GM23338 (cell line): ENCODE measurements around the gene EIF4G3. TPM values are rescaled to one million over a fixed set of nuclear protein-coding genes. Genes with fewer than 3 reads are reported as not detected.

ENCODE experiments used
- ATAC-seq: fragments of 200-7000 bp; cut with Tn5 transposase; 3 replicates; pipeline ENCODE4 v1.9.1; 2020
- DNase-seq: peaks from one replicate; pipeline ENCODE4 v3.0.0-alpha.2; 2015; ENCODE audit warnings: low spot score
- H2AFZ ChIP-seq: fragments of 200-600 bp; sonication (generic); 2 replicates; pipeline ENCODE4 v1.8.0; 2016; ENCODE audit warnings: antibody characterized with exemption, mild to moderate bottlenecking, moderate library complexity
- H3F3A ChIP-seq: fragments of 200-600 bp; sonication (generic); replicated peaks from 2 replicates; pipeline ENCODE4 v1.8.0; 2017; ENCODE audit warnings: antibody characterized with exemption, mixed run types, low read depth
- H3K27ac ChIP-seq: fragments of 200-600 bp; sonication (generic); 2 replicates; pipeline ENCODE4 v1.6.1; 2016; ENCODE audit warnings: low read depth
- H3K27me3 ChIP-seq: fragments of 200-600 bp; sonication (generic); 2 replicates; pipeline ENCODE4 v1.8.0; 2016; ENCODE audit warnings: mild to moderate bottlenecking, mixed run types, moderate library complexity; ENCODE audit not compliant: insufficient read depth
- H3K36me3 ChIP-seq: fragments of 200-600 bp; sonication (generic); 2 replicates; pipeline ENCODE4 v1.8.0; 2016; ENCODE audit warnings: mild to moderate bottlenecking; ENCODE audit not compliant: insufficient read depth
- H3K4me1 ChIP-seq: fragments of 200-600 bp; sonication (generic); 2 replicates; pipeline ENCODE4 v1.8.0; 2016; ENCODE audit warnings: mild to moderate bottlenecking, moderate library complexity; ENCODE audit not compliant: insufficient read depth
- H3K4me2 ChIP-seq: fragments of 200-600 bp; sonication (generic); 2 replicates; pipeline ENCODE4 v1.7.1; 2017; ENCODE audit warnings: mixed run types
- H3K4me3 ChIP-seq: fragments of 200-600 bp; sonication (generic); 2 replicates; pipeline ENCODE4 v1.6.1; 2016; ENCODE audit warnings: mixed run types
- H3K79me2 ChIP-seq: fragments of 200-600 bp; sonication (generic); replicated peaks from 2 replicates; pipeline ENCODE4 v1.8.0; 2017; ENCODE audit warnings: mild to moderate bottlenecking; ENCODE audit not compliant: insufficient read depth
- H3K9me2 ChIP-seq: fragments of 200-600 bp; sonication (generic); 2 replicates; pipeline ENCODE4 v1.8.0; 2017; ENCODE audit not compliant: insufficient read depth
- H4K20me1 ChIP-seq: fragments of 200-600 bp; sonication (generic); replicated peaks from 2 replicates; pipeline ENCODE4 v1.8.0; 2017; ENCODE audit warnings: mild to moderate bottlenecking; ENCODE audit not compliant: insufficient read depth
- H3K27ac Mint-ChIP-seq: 2 replicates; pipeline ENCODE4 v1.8.0; 2020; ENCODE audit warnings: inconsistent platforms, mild to moderate bottlenecking, moderate library complexity, mixed read lengths
- H3K27me3 Mint-ChIP-seq: 3 replicates; pipeline ENCODE4 v1.8.0; 2022; ENCODE audit warnings: low read depth, mild to moderate bottlenecking, moderate library complexity, mixed read lengths, inconsistent platforms; ENCODE audit not compliant: insufficient read depth, poor library complexity
- H3K36me3 Mint-ChIP-seq: 3 replicates; pipeline ENCODE4 v1.8.0; 2021; ENCODE audit warnings: low read depth, mild to moderate bottlenecking, inconsistent platforms, moderate library complexity, mixed read lengths
- H3K4me1 Mint-ChIP-seq: 3 replicates; pipeline ENCODE4 v1.8.0; 2020; ENCODE audit warnings: mild to moderate bottlenecking, inconsistent platforms, mixed read lengths
- H3K4me3 Mint-ChIP-seq: 3 replicates; pipeline ENCODE4 v1.8.0; 2021; ENCODE audit warnings: moderate library complexity, mild to moderate bottlenecking, inconsistent platforms, mixed read lengths
- H3K9me3 Mint-ChIP-seq: 3 replicates; pipeline ENCODE4 v1.8.0; 2020; ENCODE audit warnings: moderate library complexity, mild to moderate bottlenecking, inconsistent platforms, mixed read lengths
- CREB1 ChIP-seq: fragments of 250-450 bp; sonication (Bioruptor Pico); IDR thresholded peaks from 2 replicates; pipeline ENCODE4 v1.5.0; 2020; ENCODE audit warnings: low read depth, mild to moderate bottlenecking, moderate library complexity
- CTCF ChIP-seq, 2 experiments: fragments of 200-600 bp in 1 of 2; sonication (generic) in 1 of 2; conservative IDR thresholded peaks; 2 replicates each; pipeline versions ENCODE4 v1.5.1 to v1.6.1; 2016 to 2017; ENCODE audit warnings: antibody characterized with exemption in 2 of 2, low read depth in 2 of 2, mild to moderate bottlenecking in 2 of 2, moderate library complexity in 1 of 2
- ETS1 ChIP-seq: IDR thresholded peaks from 2 replicates; pipeline ENCODE4 v1.6.1; 2016; ENCODE audit warnings: antibody characterized with exemption
- EZH2 ChIP-seq: fragments of 200-600 bp; sonication (generic); IDR thresholded peaks from one replicate; pipeline ENCODE4 v1.8.0; 2017; ENCODE audit warnings: antibody characterized with exemption, mild to moderate bottlenecking, low read depth; ENCODE audit not compliant: unreplicated experiment
- EZH2phosphoT487 ChIP-seq: fragments of 200-600 bp; sonication (generic); IDR thresholded peaks from one replicate; pipeline ENCODE4 v1.8.1; 2018; ENCODE audit warnings: antibody characterized with exemption; ENCODE audit not compliant: unreplicated experiment
- JUNB ChIP-seq: IDR thresholded peaks from one replicate; pipeline ENCODE4 v1.6.1; 2016; ENCODE audit warnings: antibody characterized with exemption; ENCODE audit not compliant: unreplicated experiment
- NANOG ChIP-seq: IDR thresholded peaks from 2 replicates; pipeline ENCODE4 v1.6.1; 2016; ENCODE audit warnings: antibody characterized with exemption, borderline replicate concordance
- POLR2AphosphoS5 ChIP-seq: IDR thresholded peaks from 2 replicates; pipeline ENCODE4 v1.6.1; 2016; ENCODE audit warnings: antibody characterized with exemption, low read depth
- REST ChIP-seq: IDR thresholded peaks from one replicate; pipeline ENCODE4 v1.6.1; 2018; ENCODE audit warnings: antibody characterized with exemption; ENCODE audit not compliant: unreplicated experiment
- STAT1 ChIP-seq: IDR thresholded peaks from one replicate; pipeline ENCODE4 v1.6.1; 2016; ENCODE audit warnings: antibody characterized with exemption; ENCODE audit not compliant: unreplicated experiment
- ZNF114 ChIP-seq: fragments of 250-450 bp; sonication (Bioruptor Pico); IDR thresholded peaks from 2 replicates; pipeline ENCODE4 v1.5.0; 2020; ENCODE audit warnings: mild to moderate bottlenecking, moderate library complexity
- ZNF331 ChIP-seq: fragments of 250-450 bp; sonication (Bioruptor Pico); IDR thresholded peaks from 2 replicates; pipeline ENCODE4 v1.5.0; 2020; ENCODE audit warnings: low read depth, mild to moderate bottlenecking, moderate library complexity
- polyA plus RNA-seq: library from polyadenylated mRNA; unstranded; fragments of >200 nt; fragmentation: Nextera tagmentation; extraction: Ambion mirVana; gene quantifications from 2 replicates; pipeline ENCODE4 v1.2.1, GENCODE V29; 2016
- total RNA-seq: library from RNA; depleted of rRNA; stranded (reverse); fragments of >200 nt; shearing (Covaris generic); gene quantifications from 2 replicates; pipeline ENCODE4 v1.2.3, GENCODE V29; 2014

EIF4G3 gene
- total and polyA plus RNA-seq, 2 experiments from 2014 or later, result 37.9 to 68.1 TPM

GRCh38 chr1:20950679-20951078, 226.0 kb downstream of the EIF4G3 start (continued):
- TF ChIP-seq ETS1 (no peak), STAT1 (no peak), JUNB (no peak), EZH2 (no peak), POLR2AphosphoS5 (no peak), REST (no peak), ZNF114 (CRISPR knock-in tag) (no peak), CTCF (conservative IDR thresholded peaks at IDR 0.05; ENCODE audit: low read depth in 2 of 2) (no peak), ZNF331 (CRISPR knock-in tag) (no peak), NANOG (no peak)

GRCh38 chr1:20949871-20950590, 226.7 kb downstream of the EIF4G3 start:
- Histone ChIP-seq H3K27me3 (no peaks in the 10 kb centered on the region), H3K79me2 (no peaks in the 10 kb centered on the region), H3K9me2 (no peaks in the 10 kb centered on the region), H4K20me1 (no peaks in the 10 kb centered on the region), H3K36me3 (no peaks in the 10 kb centered on the region), H3K27ac (no peak overlapping the region), H3K4me1 (peaks cover 28% of the 10 kb centered on the region), H3K4me3 (no peak overlapping the region), H2AFZ (no peak overlapping the region), H3F3A (no peaks in the 10 kb centered on the region), H3K4me2 (no peak overlapping the region)
- peaks cover 27% of the 10 kb centered on the region for H3K4me1 Mint-ChIP-seq
- peaks cover 3% of the 10 kb centered on the region for H3K27me3 Mint-ChIP-seq
- H3K4me3 Mint-ChIP-seq, result no peak overlapping the region
- H3K36me3 Mint-ChIP-seq, result peaks cover 6% of the 10 kb centered on the region; the same call in 2 of the 3 replicates
- peak overlapping the region; percentile 36 for H3K27ac Mint-ChIP-seq
- no peak for DNase-seq
- no peaks in the 10 kb centered on the region for H3K9me3 Mint-ChIP-seq
- no peak for ATAC-seq
- no peak for TF ChIP-seq EZH2phosphoT487
- TF ChIP-seq NANOG, result no peak
- no peak for TF ChIP-seq POLR2AphosphoS5
- TF ChIP-seq JUNB, result no peak
- no peak for TF ChIP-seq CREB1 (CRISPR knock-in tag)
- TF ChIP-seq REST, result no peak
- no peak for TF ChIP-seq EZH2
- no peak for TF ChIP-seq CTCF (conservative IDR thresholded peaks at IDR 0.05; ENCODE audit: low read depth in 2 of 2)
- TF ChIP-seq ZNF114 (CRISPR knock-in tag), result no peak
- TF ChIP-seq ETS1, result no peak
